Measurements from ENCODE around the gene PTGR2.

DNA sequence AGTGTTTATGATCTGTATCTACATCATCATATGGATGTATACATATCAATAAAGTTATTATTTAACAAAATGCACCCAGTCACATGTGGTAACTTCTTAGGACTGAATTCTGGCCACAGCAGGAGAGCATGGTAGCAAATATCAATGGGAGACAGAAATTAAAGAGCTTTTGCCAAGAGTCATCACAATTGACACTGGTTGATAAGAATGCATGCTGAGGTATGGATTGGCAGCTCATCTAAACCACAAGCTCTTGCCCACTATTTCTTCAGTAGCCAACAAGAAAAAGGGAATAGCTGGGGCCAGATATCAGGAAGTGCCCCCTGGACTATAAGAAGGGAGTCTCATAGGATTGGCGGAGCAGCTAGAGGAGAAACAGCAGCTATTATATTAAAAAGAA lies 9.4 kb upstream of the PTGR2 start:
- TF ChIP-seq POLR2A (IDR thresholded peaks at IDR 0.05; ENCODE audit: low read length), result no peak
- no peak for TF ChIP-seq GATA1 (IDR thresholded peaks at IDR 0.05; ENCODE audit: low read depth, low read length)
